Kidney tubule cell (primary cell): Measurements from ENCODE around the gene RPP25L.

Experiments used
- DNase-seq: peaks from one replicate; pipeline ENCODE4 v3.0.0-alpha.2; 2018; ENCODE audit warnings: low spot score

Gene RPP25L

GRCh38 chr9:34637356-34638137 lies 25.6 kb upstream of the RPP25L start, which contains the start of gene SIGMAR1:
Gene SIGMAR1, minus strand, starts transcription at chr9:34637787. Its CDS starts 90 bp downstream, at chr9:34637697.
- peak; percentile 93 for DNase-seq

- no peak for DNase-seq
Observed at GRCh38 chr9:34636791-34637355, 25.0 kb upstream of the RPP25L start.

DNA sequence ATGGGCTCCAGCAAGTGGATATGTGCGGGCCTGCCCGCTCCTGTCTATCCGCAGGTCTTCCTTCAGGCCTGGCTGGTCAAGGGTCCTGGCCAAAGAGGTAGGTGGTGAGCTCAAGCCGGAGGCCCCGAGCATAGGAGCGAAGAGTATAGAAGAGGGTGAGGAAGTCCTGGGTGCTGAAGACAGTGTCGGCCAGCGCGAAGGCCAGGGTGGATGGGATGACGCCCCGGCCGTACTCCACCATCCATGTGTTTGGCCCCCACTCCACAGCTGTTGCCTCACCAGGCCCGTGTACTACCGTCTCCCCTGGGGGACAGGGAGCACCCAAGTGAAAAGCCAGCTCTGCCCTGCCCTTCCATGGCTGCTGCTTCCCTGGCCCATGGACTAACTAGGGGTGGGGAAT lies 23.7 kb upstream of the RPP25L start:
- DNase-seq, result no peak

- DNase-seq, result no peak
Observed at GRCh38 chr9:34634551-34635248, 22.8 kb upstream of the RPP25L start.

GRCh38 chr9:34633851-34634550 lies 22.1 kb upstream of the RPP25L start:
- peak; percentile 70 for DNase-seq

DNA sequence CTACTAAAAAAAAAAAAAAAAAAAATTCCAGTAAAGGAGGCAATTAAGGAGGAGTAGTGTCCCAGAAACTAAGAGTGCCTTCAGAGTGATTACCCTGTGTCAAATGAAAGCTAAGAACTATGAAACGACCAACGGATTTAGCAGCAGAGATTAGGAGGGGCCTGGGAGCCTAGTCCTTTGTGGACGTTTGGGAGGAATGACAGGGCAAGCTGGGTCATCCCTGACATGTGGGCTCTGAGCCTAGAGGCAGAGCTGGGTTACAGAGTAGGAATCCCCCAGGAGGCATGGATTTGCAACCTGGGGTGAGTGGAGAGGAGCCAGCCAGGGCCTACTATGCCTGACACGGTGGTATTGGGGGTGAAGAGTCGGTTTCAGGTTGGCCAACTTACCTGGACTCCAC lies 21.3 kb upstream of the RPP25L start:
- no peak for DNase-seq

- DNase-seq, result no peak
Observed at GRCh38 chr9:34630402-34631154, 18.7 kb upstream of the RPP25L start.

DNA sequence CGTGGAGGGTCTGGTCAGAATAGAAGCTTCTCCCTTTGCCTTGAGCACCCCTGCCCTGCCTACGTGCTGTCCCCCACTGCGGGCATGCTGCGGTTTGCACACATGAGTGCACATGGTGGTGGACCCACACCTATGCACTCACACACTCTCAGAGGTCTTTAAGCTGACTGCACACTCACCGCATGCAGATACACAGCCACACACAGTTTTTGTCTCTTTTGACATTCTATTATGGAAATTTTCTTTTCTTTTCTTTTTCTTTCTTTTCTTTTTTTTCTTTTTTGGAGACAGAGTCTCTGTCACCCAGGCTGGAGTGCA lies 17.6 kb upstream of the RPP25L start:
- peak; percentile 18 for DNase-seq

- peak; percentile 30 for DNase-seq
Observed at GRCh38 chr9:34628656-34629490, 17.0 kb upstream of the RPP25L start, which contains the start of gene ARID3C. Gene ARID3C, minus strand, starts transcription at chr9:34629066. Its CDS starts 1,052 bp downstream, at chr9:34628014.

- no peak for DNase-seq
Observed at GRCh38 chr9:34627716-34628655, 16.1 kb upstream of the RPP25L start.

DNA sequence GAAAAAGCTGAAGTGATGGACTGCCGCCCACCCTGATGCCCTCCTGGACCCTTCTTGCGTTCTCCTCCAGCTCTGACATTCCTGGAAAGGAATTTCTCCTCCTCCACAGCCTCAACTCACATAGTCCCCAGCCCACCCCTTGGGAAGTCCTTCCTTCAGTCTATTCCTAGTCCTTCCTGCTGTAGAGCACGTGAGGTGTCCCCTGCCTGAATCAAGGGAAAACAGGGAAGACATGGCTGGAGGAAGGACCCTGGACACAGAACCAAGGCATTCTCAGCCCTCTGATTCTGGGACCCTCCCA lies 13.2 kb upstream of the RPP25L start:
- no peak for DNase-seq

DNA sequence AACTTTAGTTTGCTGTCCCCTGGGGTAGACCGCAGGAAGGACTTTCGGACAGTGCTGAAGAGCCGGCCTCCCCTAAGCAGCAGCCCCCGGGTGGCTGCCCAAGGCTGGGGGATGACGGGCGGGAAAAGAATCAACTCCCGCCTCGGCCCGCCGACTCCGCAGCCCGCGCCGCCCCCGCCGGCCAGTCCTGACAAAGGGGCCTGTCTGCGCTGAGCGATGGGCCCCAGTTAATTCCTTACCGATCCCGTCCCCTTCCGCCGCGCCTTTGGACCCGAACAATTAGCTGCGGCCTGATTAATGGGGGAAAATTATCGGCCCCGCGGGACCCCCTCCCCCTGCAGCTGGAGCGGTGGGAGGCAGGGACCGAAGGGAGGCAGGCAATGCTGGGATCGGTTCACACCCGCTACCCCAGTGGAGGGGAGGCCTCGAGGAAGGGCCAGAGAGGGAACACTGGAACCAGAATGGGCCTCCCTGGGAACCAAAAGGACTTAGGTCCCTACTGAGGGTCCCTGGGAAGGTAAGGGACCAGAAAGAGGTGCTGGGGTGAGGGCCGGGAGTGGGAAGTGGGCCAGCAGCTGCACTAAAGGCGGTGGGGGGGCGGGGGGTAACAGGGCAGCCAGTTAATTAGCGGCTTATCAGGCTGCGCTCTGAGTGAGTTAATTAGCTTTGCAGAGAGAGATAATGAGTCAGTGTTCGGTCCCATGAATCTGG lies 12.7 kb upstream of the RPP25L start:
- DNase-seq, result no peak

GRCh38 chr9:34623374-34624235 lies 11.7 kb upstream of the RPP25L start:
- no peak for DNase-seq

DNA sequence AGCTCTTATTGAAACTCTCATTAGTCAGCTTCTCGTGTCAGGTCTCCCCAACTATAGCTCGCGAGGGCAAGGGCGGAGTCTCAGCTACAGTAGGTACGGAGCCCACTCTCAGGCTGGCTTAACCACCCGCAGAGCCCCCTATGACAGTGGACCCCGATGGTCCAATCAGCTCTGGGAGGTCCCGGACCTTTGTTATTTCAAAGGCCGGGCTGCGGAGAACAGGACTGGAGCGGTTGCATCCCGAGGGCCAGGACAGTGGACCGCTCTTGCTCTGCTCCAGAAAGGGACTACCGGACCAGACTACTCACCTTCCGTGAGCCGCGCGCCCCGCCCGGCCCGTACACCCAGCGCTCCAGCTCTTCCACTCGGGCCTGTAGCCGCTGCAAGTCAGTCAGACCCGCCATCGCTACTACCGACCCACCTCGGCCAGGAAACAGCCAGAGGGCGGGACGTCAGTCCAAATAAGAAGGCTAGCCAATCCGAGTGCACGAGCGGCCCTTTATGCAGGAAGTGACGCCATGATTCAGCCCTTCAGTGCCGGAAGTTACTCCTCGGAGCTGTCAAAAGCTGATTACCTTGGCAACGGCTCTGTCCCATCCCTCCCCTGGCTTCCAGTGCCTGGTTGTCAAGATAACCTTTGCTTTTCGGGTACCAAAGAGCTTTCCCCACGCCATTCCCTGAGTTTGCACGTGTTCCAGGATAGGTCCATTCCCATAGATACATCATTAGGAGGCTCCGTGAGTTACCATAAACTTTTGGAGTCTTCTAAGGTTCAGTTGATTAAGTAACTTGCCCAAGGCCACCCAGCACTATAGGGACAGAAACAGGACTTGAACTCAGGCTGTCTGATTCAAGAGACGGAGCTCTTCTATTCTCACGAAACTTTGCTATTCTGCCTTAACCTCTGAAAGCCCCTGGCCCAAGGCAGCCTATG lies 8.4 kb upstream of the RPP25L start, which contains the start of gene DCTN3:
TSS of gene DCTN3 (minus strand) at position 435 of the 934 bp plus-strand sequence. CDS start at position 404, 31 bp downstream.
- DNase-seq, result peak; percentile 93

DNA sequence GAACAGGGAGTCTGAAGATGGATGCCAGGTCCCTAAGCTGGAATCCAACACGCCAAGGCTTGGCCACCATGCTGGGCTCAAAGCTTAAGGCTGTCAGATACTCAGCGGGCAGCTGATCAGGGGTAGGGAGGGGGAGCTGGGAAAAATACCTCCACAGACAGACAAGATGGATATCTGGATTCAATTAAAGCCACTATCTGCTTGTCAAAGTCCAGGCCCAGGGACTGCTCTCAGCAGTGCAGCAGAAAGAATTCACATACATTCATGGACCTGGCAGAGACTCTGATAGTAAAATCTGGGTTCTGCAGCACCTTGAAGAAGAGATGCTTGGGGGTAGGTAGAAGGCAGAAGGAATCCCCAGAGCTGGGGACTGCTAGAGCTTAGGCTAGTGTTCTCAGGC lies 3.2 kb upstream of the RPP25L start:
- no peak for DNase-seq

DNA sequence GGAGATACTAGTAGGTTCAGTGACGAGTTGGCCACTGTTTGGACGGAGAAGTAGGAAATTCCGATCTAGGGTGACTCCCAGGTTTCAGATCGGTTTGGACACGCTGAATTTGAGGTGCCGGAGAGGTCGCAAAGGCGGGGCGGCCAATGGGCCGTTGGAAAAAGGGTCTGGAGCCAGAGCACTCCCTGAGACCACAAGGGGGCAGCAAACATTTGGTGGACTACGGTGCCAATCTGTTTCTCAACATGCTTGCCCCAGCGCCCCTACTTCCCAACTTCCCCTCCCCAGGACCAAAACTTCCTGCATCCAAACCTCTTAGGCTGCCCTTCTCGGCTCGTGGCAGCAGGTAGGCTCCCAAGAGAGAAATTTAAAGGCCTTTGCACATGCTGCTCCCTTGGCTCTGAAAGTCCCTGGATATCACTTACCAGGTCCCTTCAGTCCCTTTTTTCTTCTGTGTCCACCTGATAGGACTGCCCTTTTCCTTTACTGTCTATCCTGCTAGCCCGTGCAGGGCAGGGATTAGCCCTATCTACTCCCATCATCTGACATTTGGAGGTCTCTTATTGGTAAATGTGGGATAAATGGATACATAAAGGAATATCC lies 992 bp upstream of the RPP25L start:
- DNase-seq, result peak; percentile 74
